HG02840 (cell line): ENCODE results near the gene DLG2.

Experiments used
- ATAC-seq: cut with Tn5 transposase; IDR thresholded peaks from one replicate; pipeline ENCODE4 v1.9.1; 2021; ENCODE audit warnings: mild to moderate bottlenecking, moderate library complexity, moderate number of reproducible peaks; ENCODE audit not compliant: unreplicated experiment, low FRiP score

DLG2 gene

GRCh38 chr11:83662494-83662893 is 1964.7 kb downstream of the DLG2 start:
- no peak for ATAC-seq

GRCh38 chr11:83661491-83662350 is 1965.4 kb downstream of the DLG2 start:
- ATAC-seq: no peak

GRCh38 chr11:83659466-83659865 is 1967.7 kb downstream of the DLG2 start:
- ATAC-seq: no peak

GRCh38 chr11:83656796-83657330 is 1970.3 kb downstream of the DLG2 start:
- no peak for ATAC-seq

- ATAC-seq: no peak
Measured at GRCh38 chr11:83655976-83656375, 1971.2 kb downstream of the DLG2 start.

- ATAC-seq: no peak
Measured at GRCh38 chr11:83649528-83649855, 1977.7 kb downstream of the DLG2 start.

- no peak for ATAC-seq
Measured at GRCh38 chr11:83648610-83649527, 1978.3 kb downstream of the DLG2 start.

GRCh38 chr11:83645561-83645960 is 1981.6 kb downstream of the DLG2 start:
- no peak for ATAC-seq

GRCh38 chr11:83643115-83643514 is 1984.0 kb downstream of the DLG2 start:
- no peak for ATAC-seq

- no peak for ATAC-seq
Measured at GRCh38 chr11:83642500-83642899, 1984.6 kb downstream of the DLG2 start.

- no peak for ATAC-seq
Measured at GRCh38 chr11:83641511-83641910, 1985.6 kb downstream of the DLG2 start.

- no peak for ATAC-seq
Measured at GRCh38 chr11:83639995-83640758, 1987.0 kb downstream of the DLG2 start.

GRCh38 chr11:83635166-83635565 is 1992.0 kb downstream of the DLG2 start:
- no peak for ATAC-seq

- ATAC-seq: no peak
Measured at GRCh38 chr11:83630211-83630610, 1996.9 kb downstream of the DLG2 start.

GRCh38 chr11:83629775-83630174 is 1997.4 kb downstream of the DLG2 start:
- ATAC-seq: no peak

- ATAC-seq: no peak
Measured at GRCh38 chr11:83628622-83629355, 1998.4 kb downstream of the DLG2 start.

GRCh38 chr11:83625336-83625735 is 2001.8 kb downstream of the DLG2 start:
- ATAC-seq: no peak

GRCh38 chr11:83617671-83618070 is 2009.5 kb downstream of the DLG2 start:
- no peak for ATAC-seq

- peak; percentile 29 for ATAC-seq
Measured at GRCh38 chr11:83613767-83614121, 2013.4 kb downstream of the DLG2 start.
